Right hindlimb (tissue), 1 donor: ENCODE data around the gene BCL2.

Experiments
- DNase-seq: peaks from one replicate; pipeline ENCODE4 v3.0.0-alpha.2; 2018

Gene BCL2

DNA sequence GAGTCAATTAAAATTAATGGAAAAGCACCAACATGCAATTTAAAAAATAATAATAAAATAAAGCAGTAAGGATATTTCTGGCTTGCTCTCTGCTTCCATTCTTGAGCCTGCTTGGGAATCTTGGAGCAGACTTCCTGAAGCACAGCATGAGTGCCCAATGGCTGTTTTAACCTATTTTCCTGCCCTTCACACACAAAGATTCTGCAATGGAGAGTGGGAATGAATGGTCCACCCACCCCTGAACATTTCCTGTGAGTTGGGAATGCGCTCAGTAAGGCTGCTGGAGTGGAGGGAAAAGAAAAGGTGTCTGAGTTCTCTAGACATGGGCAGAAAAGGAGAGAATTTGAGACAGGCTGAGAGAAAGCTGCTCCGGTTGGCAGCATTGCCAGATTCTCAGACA lies 140.6 kb downstream of the BCL2 start:
- DNase-seq, result no peak

DNA sequence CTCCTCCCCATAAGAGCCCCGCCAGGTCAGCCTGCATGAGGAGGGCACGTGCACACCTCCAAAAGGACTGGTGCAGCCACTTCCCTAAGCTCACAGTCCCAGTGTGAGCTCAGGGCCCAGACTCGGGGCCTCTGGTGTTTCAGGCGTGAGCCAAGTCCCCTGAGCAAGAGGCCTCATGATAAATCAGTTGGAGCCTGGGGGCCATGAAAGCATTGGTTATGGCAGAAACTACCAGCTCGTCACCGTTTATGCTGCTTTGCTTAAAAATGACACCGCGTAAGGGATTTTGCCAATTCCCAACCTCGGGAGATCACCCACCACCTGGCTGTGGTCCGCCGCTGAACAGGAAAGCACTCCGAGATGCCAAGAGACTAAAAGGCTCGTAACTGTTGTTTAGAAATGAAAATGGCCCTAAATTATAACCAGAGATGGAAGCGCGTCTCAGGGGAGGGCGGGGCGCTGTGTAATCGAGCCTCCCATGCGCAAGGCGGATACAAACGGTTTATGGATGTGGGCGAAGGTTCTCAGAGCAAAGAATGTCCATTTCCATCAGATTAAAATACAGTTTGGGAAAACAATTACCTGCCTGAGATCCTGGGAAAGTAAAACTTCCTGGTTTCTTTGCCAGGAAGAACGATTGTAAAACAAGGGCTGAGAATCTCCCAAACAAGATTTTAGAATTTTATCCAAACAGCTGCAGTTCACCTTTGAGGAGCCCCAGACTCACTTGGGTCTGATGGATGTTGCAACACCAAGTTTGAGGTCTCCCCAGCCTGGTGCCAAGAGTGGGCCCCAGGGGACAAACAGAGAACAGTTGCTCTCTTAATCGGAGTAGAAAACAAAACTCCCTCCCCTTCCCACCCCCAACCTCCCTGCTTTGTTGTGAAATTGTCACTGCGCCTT lies 141.4 kb downstream of the BCL2 start:
- DNase-seq, result peak; percentile 82

DNA sequence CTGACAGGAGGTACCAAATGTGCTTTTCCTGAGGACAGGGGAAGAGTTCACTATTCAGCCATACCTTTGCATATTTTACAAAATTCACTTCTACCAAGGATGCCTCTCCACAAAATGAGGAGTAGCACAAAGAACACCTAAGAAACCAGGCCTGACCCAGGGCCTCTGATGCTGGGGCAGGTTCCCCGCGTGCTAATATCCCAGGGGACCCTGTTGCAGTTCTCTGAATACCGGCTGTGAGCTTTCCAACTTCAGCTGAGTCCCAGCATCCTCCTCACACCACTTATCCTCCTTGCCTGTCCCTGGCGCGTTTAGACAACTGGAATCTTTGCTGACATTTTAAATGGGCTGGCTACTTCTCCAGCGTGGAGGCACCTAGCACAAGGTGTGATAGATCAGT lies 142.3 kb downstream of the BCL2 start:
- no peak for DNase-seq

DNA sequence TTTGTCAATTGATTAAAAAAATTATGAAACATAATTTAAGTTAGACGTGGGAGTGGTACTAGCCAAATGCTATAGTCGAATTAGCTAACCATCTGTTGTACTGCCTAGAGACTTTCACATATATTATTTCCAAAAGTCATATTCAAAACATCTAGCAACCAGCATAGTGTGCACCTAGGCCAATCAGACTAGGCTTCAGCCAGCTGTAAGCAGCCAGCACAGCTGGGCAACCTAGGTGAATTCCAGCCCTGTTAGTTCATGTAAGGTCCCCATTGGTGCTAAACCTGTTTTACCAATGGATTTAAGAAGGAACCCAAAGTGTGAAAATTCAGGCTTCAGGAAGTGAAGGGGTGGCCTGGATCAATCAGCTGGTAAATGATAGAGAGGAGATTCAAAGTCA lies 144.3 kb downstream of the BCL2 start:
- no peak for DNase-seq

DNA sequence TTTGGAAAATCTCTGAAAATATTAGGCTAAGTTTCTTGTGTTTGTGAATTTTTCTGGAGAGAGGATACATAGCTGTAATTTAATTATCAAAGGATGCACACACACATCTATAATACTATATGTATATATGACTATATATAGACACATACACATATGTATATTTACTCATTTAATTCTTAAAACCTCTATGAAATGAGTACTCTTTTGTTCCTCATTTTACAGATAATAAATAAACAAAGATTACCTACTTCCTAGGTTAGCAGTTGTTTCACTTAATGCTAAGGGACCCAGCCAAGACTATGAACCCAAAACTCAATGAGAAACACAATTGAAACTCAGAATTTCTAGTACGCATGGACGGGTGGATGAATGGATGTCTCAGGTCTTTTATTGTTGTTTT lies 145.6 kb downstream of the BCL2 start:
- DNase-seq, result no peak

DNA sequence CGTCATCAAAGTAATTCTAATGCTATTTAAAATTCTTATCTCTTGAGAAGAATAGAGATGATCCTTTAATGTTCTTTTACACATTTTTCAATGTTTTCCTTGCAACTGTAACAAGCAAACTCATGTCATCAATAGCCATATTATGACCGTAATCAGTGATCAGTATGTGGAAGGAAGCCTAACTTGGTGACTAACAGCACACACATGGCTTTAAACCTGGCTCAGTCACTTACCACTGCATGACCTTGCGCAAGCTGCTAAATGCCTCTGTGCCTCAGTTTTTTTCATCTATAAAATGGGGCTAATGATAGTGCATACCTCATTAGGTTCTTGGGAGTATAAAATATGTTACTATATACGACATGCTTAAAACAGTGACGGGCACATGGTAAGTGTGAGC lies 149.7 kb downstream of the BCL2 start:
- no peak for DNase-seq

DNA sequence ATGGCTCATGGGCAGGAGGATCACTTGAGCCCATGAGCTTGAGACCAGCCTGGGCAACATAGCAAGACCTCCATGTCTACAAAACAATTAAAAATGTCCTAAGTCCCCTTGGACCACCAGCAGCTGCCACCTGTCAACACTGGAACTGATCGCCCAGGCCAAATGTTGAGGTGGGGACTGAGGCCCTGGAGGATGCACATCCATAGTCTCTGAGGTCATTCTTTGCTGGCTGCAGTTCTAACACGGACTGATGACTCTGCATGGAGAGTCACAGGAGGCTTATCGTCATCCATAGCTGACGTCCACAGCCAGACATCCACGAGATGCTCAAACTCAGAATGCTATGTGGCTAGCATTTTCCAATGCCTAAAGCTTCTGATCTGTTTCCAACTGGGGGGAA lies 151.3 kb downstream of the BCL2 start:
- DNase-seq, result no peak

DNA sequence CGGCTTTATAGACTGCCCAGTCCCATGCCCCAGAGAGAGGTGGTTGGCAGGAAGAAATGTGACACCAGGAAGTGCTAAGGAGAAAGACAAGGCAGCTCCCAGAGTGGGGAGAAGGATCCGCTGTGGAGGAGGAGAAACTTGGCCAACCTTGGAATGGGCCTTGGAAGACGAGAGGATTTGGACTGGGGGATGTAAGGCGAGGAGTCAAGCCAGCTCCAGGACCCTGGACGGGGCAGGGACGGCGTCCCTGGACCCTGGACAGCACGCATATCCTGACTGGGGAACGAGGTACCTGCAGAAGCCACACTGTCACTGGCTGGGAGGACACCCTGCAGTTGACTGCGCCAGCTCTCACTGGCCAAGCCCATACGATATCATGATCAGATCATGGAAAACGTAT lies 153.4 kb downstream of the BCL2 start:
- DNase-seq, result no peak

DNA sequence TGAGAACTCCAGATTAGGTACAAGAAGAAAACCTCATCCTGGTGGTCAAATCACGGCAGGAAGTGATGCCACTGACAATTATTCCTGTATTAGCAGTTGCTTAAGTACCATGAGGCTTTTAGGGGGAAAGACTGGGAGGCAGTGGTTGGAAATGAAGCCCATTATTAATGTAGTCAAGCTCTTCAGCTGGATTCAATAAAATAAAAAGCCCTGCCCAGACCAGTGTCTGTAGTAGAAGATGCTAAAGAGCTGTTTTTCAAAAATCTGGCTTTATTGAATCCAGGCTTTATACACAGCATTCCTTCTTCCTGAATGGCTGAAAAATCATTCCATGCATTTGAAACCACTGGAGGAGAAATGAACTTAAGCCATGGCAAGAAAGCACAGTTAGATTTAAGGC lies 155.2 kb downstream of the BCL2 start:
- DNase-seq, result no peak

DNA sequence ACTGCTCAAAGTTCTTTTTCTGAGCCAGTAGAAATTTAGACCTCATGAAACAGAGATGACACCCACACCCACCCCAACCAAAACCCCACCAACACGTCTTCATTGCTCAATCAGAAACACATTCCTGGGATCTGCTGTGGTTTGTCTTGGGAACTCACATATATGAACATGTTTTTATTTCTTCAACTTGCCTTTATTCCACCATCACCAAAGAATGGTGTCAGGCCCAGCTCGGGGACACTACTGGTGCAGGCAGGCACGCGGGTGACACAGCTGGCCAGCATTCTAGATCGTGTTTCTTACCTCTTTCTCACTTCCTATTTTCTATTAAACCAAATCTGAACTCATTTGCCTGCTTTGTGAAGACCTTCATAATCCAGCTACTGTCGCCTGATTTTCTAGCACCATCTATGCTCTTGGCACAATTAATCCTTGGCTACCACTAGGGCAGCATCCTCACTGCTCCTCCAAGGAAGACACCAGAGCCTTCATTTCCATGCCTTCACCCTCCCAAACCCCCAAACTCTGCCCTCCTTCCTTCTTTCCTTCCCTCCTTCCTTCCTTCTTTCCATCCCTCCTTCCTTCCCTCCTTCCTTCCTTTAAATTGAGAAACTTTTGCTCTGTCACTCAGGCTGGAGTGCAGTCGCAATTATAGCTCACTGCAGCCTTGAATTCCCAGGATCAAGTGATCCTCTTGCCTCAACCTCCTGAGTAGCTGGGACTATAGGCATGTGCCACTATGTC lies 157.1 kb downstream of the BCL2 start:
- DNase-seq, result no peak

DNA sequence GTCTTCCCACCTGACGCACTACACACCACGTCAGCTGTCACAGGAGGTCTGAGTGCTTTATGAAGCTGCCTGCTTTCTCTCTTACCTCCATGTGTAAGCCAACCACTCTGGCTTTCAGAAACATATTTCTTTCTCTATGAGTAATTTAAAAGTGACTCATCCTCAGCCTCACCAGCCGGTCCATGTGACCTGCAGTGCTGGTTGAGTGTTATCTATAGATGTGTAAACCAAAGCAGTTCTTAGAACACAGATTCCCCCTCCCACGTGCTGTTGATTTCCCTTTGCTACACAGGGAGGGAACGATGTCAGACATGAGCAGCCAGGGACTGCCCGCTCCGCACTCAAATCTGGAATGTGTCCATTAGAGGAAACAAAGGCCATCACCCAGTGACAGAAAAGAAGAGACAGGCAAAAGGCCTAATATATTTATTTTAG lies 157.8 kb downstream of the BCL2 start:
- DNase-seq, result no peak

DNA sequence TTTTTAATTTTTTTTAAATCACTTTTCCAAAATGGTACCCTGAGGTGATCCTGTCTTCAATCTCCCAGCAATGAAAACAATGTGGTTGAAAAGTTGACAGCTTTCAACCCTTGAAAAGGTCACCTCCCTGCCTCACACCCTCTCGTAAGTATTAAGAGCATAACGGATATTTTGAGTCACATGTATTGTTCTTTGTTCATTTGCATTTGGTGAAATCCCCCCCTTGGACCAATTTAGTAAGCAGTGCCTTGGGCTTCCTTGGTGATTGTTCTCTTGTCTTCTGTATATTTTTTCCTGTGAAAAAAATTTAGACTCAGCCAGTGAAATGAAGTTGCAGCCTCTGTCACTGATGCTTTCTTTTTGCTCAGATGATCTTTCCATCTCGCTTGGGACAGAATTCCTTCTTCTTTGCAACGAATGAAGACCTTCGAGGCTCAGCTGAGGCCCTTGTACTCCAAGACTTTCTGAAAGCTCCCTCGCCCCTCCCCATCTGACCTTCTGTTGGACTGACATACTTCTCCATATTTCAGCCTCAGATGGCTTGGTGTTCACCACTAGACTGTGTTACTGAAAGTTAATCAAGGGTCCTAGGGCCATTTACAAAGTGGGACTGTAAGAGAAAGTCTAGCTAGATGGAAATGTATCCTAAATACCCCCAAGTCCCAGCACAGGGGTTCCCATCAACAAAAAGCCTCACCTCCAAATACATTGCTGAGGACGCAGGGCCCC lies 158.4 kb downstream of the BCL2 start:
- DNase-seq, result no peak

DNA sequence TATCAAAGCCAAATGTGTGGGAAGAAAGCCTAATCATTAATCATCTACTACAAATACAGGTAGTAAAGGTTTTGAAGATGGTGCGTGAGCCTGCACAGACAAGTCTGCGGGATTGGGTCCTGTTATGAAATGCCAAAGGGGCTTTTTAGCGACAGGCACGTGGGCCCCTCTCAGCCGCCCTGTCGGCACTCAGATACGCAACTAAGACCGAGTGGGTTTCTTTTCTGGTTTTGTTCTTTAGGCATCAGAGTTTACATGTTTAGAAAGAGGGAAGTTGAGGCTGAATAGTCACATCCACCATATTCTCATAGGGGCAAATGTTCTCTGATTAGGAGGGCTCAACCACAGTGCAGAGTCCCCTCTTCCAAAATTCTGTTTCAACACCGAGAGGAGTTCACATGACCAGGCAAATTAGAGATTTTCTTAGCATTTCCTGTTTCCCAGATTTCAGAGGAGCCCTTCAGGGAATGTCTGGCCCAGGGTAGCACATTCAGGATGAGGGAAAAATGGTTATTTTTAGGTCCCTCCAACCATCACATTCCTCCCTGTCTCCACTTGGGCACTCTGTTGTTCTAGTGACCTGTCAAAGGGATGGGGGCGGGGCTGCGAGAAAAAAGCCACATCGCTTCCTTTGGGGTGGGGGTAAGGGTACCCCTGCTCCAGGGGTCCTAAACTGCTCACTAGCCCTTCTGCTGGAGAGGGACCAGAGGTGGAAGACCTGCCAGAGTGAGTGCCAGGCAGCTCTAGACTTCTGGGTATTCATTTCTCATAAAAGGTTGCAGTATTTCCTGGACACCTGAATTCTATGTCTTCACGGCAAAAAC lies 159.2 kb downstream of the BCL2 start:
- no peak for DNase-seq

DNA sequence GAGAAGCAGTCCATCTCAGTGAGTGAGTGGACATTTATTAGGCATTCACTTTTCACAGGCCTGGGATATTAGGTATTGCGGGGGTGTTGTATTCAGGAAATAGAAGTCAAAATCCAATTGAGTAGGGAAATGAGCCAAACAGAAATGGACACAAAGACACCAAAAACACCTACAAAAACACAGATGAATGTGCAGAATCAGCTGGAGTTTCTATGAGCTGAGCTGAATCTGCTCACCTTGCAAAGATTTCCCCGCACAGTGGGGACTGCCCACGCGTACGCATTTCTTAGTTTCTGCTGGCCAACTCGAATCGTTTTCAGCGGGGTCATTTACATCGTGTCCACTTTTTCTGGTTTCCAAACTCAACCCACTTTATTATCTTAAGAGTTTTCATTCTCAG lies 160.0 kb downstream of the BCL2 start:
- no peak for DNase-seq

DNA sequence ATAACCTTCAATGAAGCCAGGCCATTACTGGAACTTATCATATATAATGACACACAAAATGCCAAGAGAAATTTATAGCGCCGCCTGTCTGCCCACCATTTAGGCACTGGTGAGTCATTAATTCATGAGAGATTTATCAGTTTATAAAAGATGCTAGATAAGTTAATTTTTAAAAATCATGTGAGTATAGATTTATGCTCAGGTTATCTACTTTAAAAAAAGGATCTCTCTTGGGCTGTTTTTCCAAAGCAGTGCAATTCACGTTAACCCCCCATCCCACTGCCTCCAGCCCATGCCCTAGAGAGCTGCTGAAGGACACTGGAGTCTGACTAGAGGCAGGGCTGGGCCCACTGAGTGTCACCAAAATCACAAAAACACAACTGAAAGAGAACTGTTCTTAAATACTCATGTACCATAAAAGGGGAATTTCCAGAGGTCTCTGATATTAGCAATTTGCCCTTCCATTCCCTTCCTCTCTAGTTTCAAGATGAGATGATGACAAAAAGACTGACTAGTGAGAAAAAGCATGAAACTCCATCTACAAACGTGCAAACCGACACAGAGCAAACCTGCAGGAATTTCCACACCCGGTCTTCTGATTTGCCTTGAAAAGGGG lies 160.8 kb downstream of the BCL2 start:
- no peak for DNase-seq

DNA sequence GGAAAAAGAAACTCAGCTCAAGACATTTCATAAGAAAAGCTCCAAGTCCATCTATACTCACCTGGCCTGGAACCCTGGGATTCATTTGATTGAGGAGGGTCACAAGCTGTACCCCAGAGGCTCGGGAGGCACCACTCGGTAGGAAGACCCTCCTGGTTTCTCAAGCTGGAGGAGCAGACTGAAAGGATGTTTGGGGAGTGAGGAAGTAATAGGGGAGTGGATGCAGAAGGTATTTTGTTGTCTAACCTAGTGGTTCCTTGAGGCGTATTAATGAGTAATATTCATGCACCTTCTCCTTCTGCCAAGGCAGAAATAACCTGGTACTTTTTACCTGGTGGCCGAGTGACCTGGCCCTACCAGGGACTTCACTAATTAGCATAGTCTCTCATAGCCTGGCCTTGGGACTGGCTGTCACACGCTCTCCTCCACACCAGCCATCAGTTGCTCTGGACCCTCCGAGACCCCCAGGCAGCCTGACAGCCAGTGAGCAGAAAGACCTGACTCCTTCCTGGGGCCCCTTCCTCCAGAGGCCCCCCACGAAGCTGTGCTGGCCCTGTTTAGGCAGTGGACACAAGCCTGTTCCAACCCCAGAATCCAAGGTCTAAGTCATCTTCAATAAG lies 161.4 kb downstream of the BCL2 start:
- DNase-seq, result no peak

DNA sequence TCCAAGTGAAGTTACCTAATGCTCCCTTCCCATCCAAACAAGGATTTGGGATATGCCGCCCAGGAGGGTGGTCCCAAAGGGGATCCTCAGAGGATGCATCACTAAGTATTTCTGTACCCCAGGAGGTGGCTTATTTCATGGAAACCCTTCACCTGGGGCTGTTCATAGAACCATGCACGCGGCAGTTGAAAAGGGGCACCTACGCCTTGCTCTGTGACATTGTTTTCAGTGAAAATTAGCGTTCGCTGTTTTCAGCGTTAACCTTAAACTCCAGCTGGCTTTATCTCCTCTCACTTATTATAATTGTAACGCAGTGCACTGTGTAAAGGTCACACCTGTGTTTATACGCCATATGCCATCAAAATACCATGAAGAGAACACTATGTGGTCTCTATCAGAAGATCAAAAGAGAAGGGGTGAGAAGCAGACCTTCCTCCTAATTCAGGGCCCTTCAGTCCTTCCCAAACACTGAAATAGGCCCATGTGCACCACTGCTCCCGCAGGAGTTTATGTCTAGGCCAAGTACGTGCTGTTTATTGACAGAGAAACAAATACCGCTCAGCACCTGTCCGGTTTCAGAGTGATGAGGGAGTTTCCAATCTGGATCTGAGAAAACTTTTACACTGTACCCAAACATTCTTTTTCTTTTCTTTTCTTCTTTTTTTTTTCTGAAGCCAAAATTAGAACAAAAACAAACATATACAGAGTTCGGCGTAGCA lies 162.1 kb downstream of the BCL2 start:
- DNase-seq, result no peak

DNA sequence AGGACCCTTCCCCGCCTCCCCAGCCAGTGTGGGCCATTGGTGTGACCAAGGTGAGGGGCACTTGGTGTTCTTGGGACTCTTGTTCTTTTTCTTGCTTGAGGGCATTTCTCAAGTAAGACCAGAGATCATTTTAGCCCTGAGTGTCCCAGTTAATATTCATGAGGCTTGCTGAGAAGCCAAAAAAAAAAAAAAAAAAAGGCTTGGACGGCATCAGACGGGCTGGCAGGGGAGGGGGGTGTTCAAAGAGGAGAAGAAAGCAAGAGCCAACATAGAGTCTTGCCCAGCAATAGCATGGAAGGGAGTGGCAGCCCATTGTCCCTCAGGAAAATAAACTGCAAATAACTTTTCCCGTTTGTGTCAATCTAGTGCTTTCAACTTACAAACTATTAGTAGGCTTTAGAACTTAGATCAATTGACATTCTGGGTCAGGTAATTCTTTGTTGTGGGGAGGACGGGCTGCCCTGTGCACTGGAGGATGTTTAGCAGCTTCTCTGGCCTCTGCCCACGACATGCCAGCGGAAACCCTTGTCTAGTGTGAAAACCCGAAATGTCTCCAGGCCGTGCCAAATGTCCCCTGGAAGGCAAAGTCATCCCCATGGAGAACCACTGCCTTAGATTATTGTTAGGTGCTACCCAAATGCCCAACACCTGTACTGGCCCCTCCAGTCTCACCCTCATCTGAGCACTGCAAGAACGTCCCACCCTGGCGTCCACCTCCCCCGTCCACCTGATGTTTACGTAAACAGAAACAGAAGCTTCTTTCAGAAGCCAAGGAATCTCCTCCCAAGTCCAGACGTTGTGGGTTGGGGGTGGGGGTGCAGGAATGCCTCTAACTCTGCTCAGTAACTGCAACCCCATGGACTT lies 163.4 kb downstream of the BCL2 start:
- DNase-seq, result no peak

DNA sequence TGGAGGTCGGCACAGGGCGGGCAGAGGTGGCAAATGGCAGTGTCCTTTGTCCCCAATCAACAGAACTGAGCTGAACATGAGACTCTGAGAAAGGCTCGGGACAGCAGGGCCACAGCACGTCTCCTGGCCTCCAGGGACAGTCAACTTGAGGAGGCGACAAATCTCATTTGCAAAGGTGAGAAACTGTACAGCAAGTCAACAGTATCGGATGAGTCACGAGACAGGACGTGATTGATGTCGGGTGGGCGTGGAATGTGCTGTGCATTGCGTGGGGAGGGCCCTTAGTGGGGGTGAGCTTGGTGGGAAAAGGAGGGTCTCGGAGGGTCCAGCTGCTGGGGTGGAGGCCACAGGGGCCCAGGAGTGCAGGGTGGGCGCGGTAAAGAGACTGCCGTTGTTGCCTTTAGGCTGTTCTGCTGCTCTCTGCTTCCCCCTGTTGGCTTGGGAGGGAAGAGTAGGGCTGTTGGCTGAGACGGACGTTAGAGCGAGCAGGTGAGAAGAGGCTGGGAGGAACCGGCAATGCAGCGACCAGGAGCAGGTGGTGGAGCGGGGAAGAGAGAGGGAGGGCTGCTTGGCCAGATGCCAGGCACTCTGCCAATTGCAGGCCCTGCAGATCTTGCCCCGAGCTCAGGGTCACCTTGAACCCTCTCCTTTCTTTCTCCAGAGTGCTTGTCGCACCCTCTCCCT lies 164.3 kb downstream of the BCL2 start:
- peak; percentile 56 for DNase-seq
